GM23248 (cell line): ENCODE data around the gene MYADML2. TPM values are rescaled to one million over a fixed set of nuclear protein-coding genes. Genes with fewer than 3 reads are reported as not detected.

Experiments used
- DNase-seq: peaks from one replicate; pipeline ENCODE4 v3.0.0-alpha.2; 2015
- H2AFZ ChIP-seq: fragments of 200-600 bp; sonication (generic); 2 replicates; pipeline ENCODE4 v1.6.1; 2016; ENCODE audit warnings: antibody characterized with exemption
- H3F3A ChIP-seq: fragments of 200-600 bp; sonication (generic); 2 replicates; pipeline ENCODE4 v1.6.1; 2016; ENCODE audit warnings: mild to moderate bottlenecking, antibody characterized with exemption, mixed run types; ENCODE audit not compliant: insufficient read depth
- H3K27ac ChIP-seq: fragments of 200-600 bp; sonication (generic); 2 replicates; pipeline ENCODE4 v1.5.1; 2016; ENCODE audit warnings: mild to moderate bottlenecking
- H3K27me3 ChIP-seq: fragments of 200-600 bp; sonication (generic); replicated peaks from 2 replicates; pipeline ENCODE4 v1.6.1; 2016; ENCODE audit warnings: mild to moderate bottlenecking; ENCODE audit not compliant: insufficient read depth
- H3K36me3 ChIP-seq: fragments of 200-600 bp; sonication (generic); 2 replicates; pipeline ENCODE4 v1.6.1; 2016; ENCODE audit warnings: low read depth, mild to moderate bottlenecking
- H3K4me1 ChIP-seq: fragments of 200-600 bp; sonication (generic); 2 replicates; pipeline ENCODE4 v1.6.1; 2016; ENCODE audit warnings: mild to moderate bottlenecking; ENCODE audit not compliant: insufficient read depth
- H3K4me2 ChIP-seq: fragments of 200-600 bp; sonication (generic); one replicate; pipeline ENCODE4 v1.6.1; 2016; ENCODE audit warnings: mild to moderate bottlenecking; ENCODE audit not compliant: unreplicated experiment
- H3K4me3 ChIP-seq: fragments of 200-600 bp; sonication (generic); 2 replicates; pipeline ENCODE4 v1.5.1; 2016; ENCODE audit warnings: mild to moderate bottlenecking
- H3K79me2 ChIP-seq: fragments of 200-600 bp; sonication (generic); 2 replicates; pipeline ENCODE4 v1.6.1; 2016; ENCODE audit warnings: mild to moderate bottlenecking; ENCODE audit not compliant: insufficient read depth
- H3K9ac ChIP-seq: fragments of 200-600 bp; sonication (generic); 2 replicates; pipeline ENCODE4 v1.6.1; 2016; ENCODE audit warnings: mild to moderate bottlenecking
- H3K9me2 ChIP-seq: fragments of 200-600 bp; sonication (generic); 2 replicates; pipeline ENCODE4 v1.6.1; 2016; ENCODE audit warnings: mixed run types, mild to moderate bottlenecking, moderate library complexity; ENCODE audit not compliant: insufficient read depth
- H3K9me3 ChIP-seq: fragments of 200-600 bp; sonication (generic); one replicate; pipeline ENCODE4 v1.6.1; 2017; ENCODE audit warnings: low read depth
- H4K20me1 ChIP-seq: fragments of 200-600 bp; sonication (generic); 2 replicates; pipeline ENCODE4 v1.6.0; 2016; ENCODE audit not compliant: insufficient read depth
- EZH2 ChIP-seq: fragments of 200-600 bp; sonication (generic); IDR thresholded peaks from 2 replicates; pipeline ENCODE4 v1.6.1; 2018; ENCODE audit warnings: antibody characterized with exemption, mild to moderate bottlenecking; ENCODE audit not compliant: insufficient read depth, poor library complexity, severe bottlenecking
- EZH2phosphoT487 ChIP-seq: fragments of 200-600 bp; sonication (generic); IDR thresholded peaks from 2 replicates; pipeline ENCODE4 v1.6.1; 2018; ENCODE audit warnings: antibody characterized with exemption, moderate library complexity, mild to moderate bottlenecking, low read depth; ENCODE audit not compliant: insufficient read depth
- WGBS, 2 experiments: methylation state at CpG; one replicate each; pipeline ENCODE4 v1.1.6; 2015 to 2017; ENCODE audit warnings: low lambda C conversion rate in 2 of 2, low coverage in 1 of 2; ENCODE audit errors: missing lambda C conversion rate in 2 of 2; 5-methylcytosine and 5-hydroxymethylcytosine counted together
- in situ Hi-C: fragments of 300-500 bp; cut with MboI; formaldehyde crosslinking; loops from 2 replicates; pipeline ENCODE4 v1.15.0; 2020
- polyA plus RNA-seq: library from polyadenylated mRNA; unstranded; fragments of >200 nt; fragmentation: Nextera tagmentation; extraction: Ambion mirVana; gene quantifications from 2 replicates; pipeline ENCODE4 v1.2.1, GENCODE V29; 2016
- total RNA-seq: library from RNA; depleted of rRNA; stranded (reverse); fragments of >200 nt; shearing (Covaris generic); gene quantifications from 2 replicates; pipeline ENCODE4 v1.2.3, GENCODE V29; 2014

MYADML2 gene
- total and polyA plus RNA-seq, 2 experiments from 2014 or later = not detected

- Histone ChIP-seq H3K36me3 (no peaks in the 10 kb centered on the region), H3K27ac (no peak overlapping the region), H3F3A (peaks cover 18% of the 10 kb centered on the region), H3K27me3 (no peaks in the 10 kb centered on the region), H3K4me3 (no peak overlapping the region), H3K9me3 (no peaks in the 10 kb centered on the region), H4K20me1 (no peaks in the 10 kb centered on the region), H3K79me2 (no peaks in the 10 kb centered on the region), H3K9ac (no peak overlapping the region), H3K4me1 (peaks cover 8% of the 10 kb centered on the region), H3K4me2 (no peak overlapping the region), H2AFZ (no peak overlapping the region), H3K9me2 (no peaks in the 10 kb centered on the region)
- in situ Hi-C loops = no loop called here
- no peak for TF ChIP-seq EZH2phosphoT487
- TF ChIP-seq EZH2 = no peak
- 93 to 97% methylated on average over 10 of the region's 10 CpGs for WGBS, 2 experiments
- no peak for DNase-seq
Observed at GRCh38 chr17:81903415-81903831, 43.6 kb downstream of the MYADML2 start.

- in situ Hi-C loops = no loop called here
- Histone ChIP-seq H3K4me3 (peak overlapping the region; percentile 62), H3K79me2 (no peaks in the 10 kb centered on the region), H3K9me2 (no peaks in the 10 kb centered on the region), H3K36me3 (no peaks in the 10 kb centered on the region), H3F3A (peaks cover 21% of the 10 kb centered on the region), H3K4me1 (peaks cover 12% of the 10 kb centered on the region), H4K20me1 (no peaks in the 10 kb centered on the region), H3K9me3 (no peaks in the 10 kb centered on the region), H3K9ac (peak overlapping the region; percentile 36; the same call in 1 of the 2 replicates), H3K4me2 (peak overlapping the region; percentile 40), H3K27me3 (no peaks in the 10 kb centered on the region), H2AFZ (peak overlapping the region; percentile 54; the same call in 1 of the 2 replicates), H3K27ac (no peak overlapping the region)
- WGBS, 2 experiments = 67 to 89% methylated on average over 28 to 47 of the region's 47 CpGs
- TF ChIP-seq EZH2 = no peak
- TF ChIP-seq EZH2phosphoT487 = no peak
- no peak for DNase-seq
Observed at GRCh38 chr17:81902653-81903414, 44.2 kb downstream of the MYADML2 start.

GRCh38 chr17:81902023-81902652, 44.9 kb downstream of the MYADML2 start, which contains the start of gene NPB:
NPB (plus strand) TSS chr17:81902238; CDS start chr17:81902278, 40 bp downstream.
- peak within 1 kb of the TSS; percentile 54; the same call in 1 of the 2 replicates for H2AFZ ChIP-seq
- 2 to 3% methylated on average over 35 to 68 of the region's 79 CpGs for WGBS, 2 experiments

GRCh38 chr17:81901167-81902022, 45.6 kb downstream of the MYADML2 start:
- peak overlapping the region; percentile 36; the same call in 1 of the 2 replicates for H3K9ac ChIP-seq
- H3K9me2 ChIP-seq = no peaks in the 10 kb centered on the region
- 0 out of 2 replicates have a peak overlapping the region, but pooled peaks have one; percentile 54 for H2AFZ ChIP-seq
- H3K4me2 ChIP-seq = no peak overlapping the region
- H3K27ac ChIP-seq = no peak overlapping the region
- no peaks in the 10 kb centered on the region for H3K36me3 ChIP-seq
- peaks cover 34% of the 10 kb centered on the region for H3F3A ChIP-seq
- DNase-seq = no peak
- H3K9me3 ChIP-seq = no peaks in the 10 kb centered on the region
- TF ChIP-seq EZH2 (no peak), EZH2phosphoT487 (no peak)
- in situ Hi-C loops = no loop called here
- peaks cover 20% of the 10 kb centered on the region for H3K4me1 ChIP-seq
- 0 out of 2 replicates have a peak, but pooled peaks cover under 1% of the 10 kb centered on the region for H3K79me2 ChIP-seq
- peak overlapping the region; percentile 62 for H3K4me3 ChIP-seq
- no peaks in the 10 kb centered on the region for H4K20me1 ChIP-seq
- H3K27me3 ChIP-seq = no peaks in the 10 kb centered on the region
- 46% methylated on average over 19 to 20 of the region's 21 CpGs for WGBS, 2 experiments

More at GRCh38 chr17:81902023-81902652, 44.9 kb downstream of the MYADML2 start, which contains the start of gene NPB:
- Histone ChIP-seq H3K27ac (no peak within 1 kb of the TSS), H3K9me3 (no peaks in the 10 kb centered on the region), H4K20me1 (no peaks in the 10 kb centered on the region), H3K27me3 (no peaks in the 10 kb centered on the region), H3F3A (peaks cover 28% of the 10 kb centered on the region), H3K4me2 (peak within 1 kb of the TSS; percentile 40), H3K4me1 (peaks cover 19% of the 10 kb centered on the region), H3K9ac (peak within 1 kb of the TSS; percentile 36; the same call in 1 of the 2 replicates), H3K9me2 (no peaks in the 10 kb centered on the region), H3K79me2 (no peaks in the 10 kb centered on the region), H3K4me3 (peak within 1 kb of the TSS; percentile 62), H3K36me3 (no peaks in the 10 kb centered on the region)
- DNase-seq = peak; percentile 51
- in situ Hi-C loops = no loop called here
- TF ChIP-seq EZH2phosphoT487 (no peak), EZH2 (no peak)
